Neural progenitor cell (in vitro differentiated cells): Measurements from ENCODE around the gene PPIP5K1. TPM values are rescaled to one million over a fixed set of nuclear protein-coding genes. Genes with fewer than 3 reads are reported as not detected.
"Not testable (repeated sequence)": the region's sequence is repeated elsewhere in the genome, so short reads cannot be mapped to it uniquely, and the experiment has no call there.

ENCODE experiments used
- DNase-seq: peaks from one replicate; pipeline ENCODE4 v3.0.0-alpha.2; 2016; ENCODE audit warnings: low spot score
- H2AFZ ChIP-seq: fragments of 200-600 bp; sonication (generic); replicated peaks from 2 replicates; pipeline ENCODE4 v1.6.1; 2016; ENCODE audit warnings: antibody characterized with exemption
- H3F3A ChIP-seq: fragments of 200-600 bp; sonication (generic); 2 replicates; pipeline ENCODE4 v1.6.1; 2016; ENCODE audit warnings: antibody characterized with exemption, low read depth
- H3K27ac ChIP-seq: fragments of 200-600 bp; sonication (generic); 2 replicates; pipeline ENCODE4 v1.5.1; 2016; ENCODE audit warnings: mild to moderate bottlenecking
- H3K27me3 ChIP-seq: fragments of 200-600 bp; sonication (generic); 2 replicates; pipeline ENCODE4 v1.6.1; 2016; ENCODE audit warnings: mild to moderate bottlenecking, moderate library complexity
- H3K36me3 ChIP-seq: fragments of 200-600 bp; sonication (generic); 2 replicates; pipeline ENCODE4 v1.5.1; 2016
- H3K4me1 ChIP-seq: fragments of 200-600 bp; sonication (generic); 2 replicates; pipeline ENCODE4 v1.6.1; 2016; ENCODE audit warnings: mixed run types
- H3K4me2 ChIP-seq: fragments of 200-600 bp; sonication (generic); 2 replicates; pipeline ENCODE4 v1.6.1; 2016
- H3K4me3 ChIP-seq: fragments of 200-600 bp; sonication (generic); 2 replicates; pipeline ENCODE4 v1.5.1; 2016
- H3K79me2 ChIP-seq: fragments of 200-600 bp; sonication (generic); 2 replicates; pipeline ENCODE4 v1.6.1; 2016; ENCODE audit warnings: low read depth
- H3K9ac ChIP-seq: fragments of 200-600 bp; sonication (generic); 2 replicates; pipeline ENCODE4 v1.6.1; 2016
- H3K9me3 ChIP-seq: fragments of 200-600 bp; sonication (generic); 2 replicates; pipeline ENCODE4 v1.5.1; 2016; ENCODE audit warnings: low read depth
- H4K20me1 ChIP-seq: fragments of 200-600 bp; sonication (generic); 2 replicates; pipeline ENCODE4 v1.6.1; 2016; ENCODE audit warnings: low read depth
- H3K27ac Mint-ChIP-seq: 3 replicates; pipeline ENCODE4 v1.8.0; 2021; ENCODE audit warnings: mixed read lengths
- H3K27me3 Mint-ChIP-seq: 2 replicates; pipeline ENCODE4 v1.8.0; 2022; ENCODE audit warnings: low read depth, mild to moderate bottlenecking, inconsistent platforms, moderate library complexity, mixed read lengths; ENCODE audit not compliant: insufficient read depth
- H3K36me3 Mint-ChIP-seq: 3 replicates; pipeline ENCODE4 v1.8.0; 2021; ENCODE audit warnings: mixed read lengths
- H3K4me1 Mint-ChIP-seq: 3 replicates; pipeline ENCODE4 v1.8.0; 2021; ENCODE audit warnings: mixed read lengths
- H3K4me3 Mint-ChIP-seq: 3 replicates; pipeline ENCODE4 v1.8.0; 2021; ENCODE audit warnings: mild to moderate bottlenecking, moderate library complexity, mixed read lengths
- H3K9me3 Mint-ChIP-seq: 3 replicates; pipeline ENCODE4 v1.8.0; 2020; ENCODE audit warnings: mixed read lengths
- CTCF ChIP-seq: fragments of 200-600 bp; sonication (generic); IDR thresholded peaks from 2 replicates; pipeline ENCODE4 v1.5.1; 2017; ENCODE audit warnings: antibody characterized with exemption, mild to moderate bottlenecking
- EZH2phosphoT487 ChIP-seq: fragments of 200-600 bp; sonication (generic); IDR thresholded peaks from 2 replicates; pipeline ENCODE4 v1.6.1; 2017; ENCODE audit warnings: antibody characterized with exemption
- total RNA-seq: library from RNA; depleted of rRNA; stranded (reverse); fragments of >200 nt; gene quantifications from 2 replicates; pipeline ENCODE4 v1.2.3, GENCODE V29; 2015; ENCODE audit warnings: low replicate concordance

The PPIP5K1 gene
- 17.0 and 35.6 TPM in 2 replicates for total RNA-seq

DNA sequence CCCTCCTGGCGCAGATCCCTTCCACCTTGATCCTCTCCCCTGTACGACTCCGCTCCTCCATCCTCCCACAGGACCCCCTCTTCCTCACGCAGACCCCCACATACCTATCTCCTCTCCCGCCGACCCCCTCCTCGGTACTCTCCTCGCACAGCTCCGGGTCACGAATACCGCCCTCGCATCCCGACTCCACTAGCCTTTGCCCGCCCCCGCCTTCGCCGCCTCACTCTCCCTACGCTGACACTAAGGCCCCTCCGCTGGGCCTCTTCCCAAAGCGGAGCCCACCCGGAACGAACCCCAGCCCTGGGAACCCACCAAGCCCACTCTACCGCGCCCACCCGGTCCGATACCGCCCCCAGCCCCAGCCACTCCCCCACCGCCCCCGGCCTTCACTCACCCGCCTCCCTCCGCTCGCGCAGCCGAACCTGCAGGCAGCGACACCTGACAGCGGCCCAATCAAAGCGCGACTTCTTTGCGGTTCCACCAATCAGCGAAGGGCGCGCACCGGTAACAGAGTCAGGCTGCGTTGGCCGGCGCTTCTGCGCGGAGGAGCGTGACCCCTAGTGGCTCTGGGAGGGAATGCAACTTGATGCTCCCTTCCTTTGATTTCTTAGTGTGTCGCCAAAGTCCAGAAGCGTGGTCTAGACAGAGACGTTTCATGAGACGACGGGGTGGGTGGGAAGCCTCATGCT, at the start of gene PPIP5K1:
PPIP5K1 (minus strand) TSS at position 431 of the 689 bp plus-strand sequence. CDS start 5,704 bp downstream, outside the sequence.
- not testable (repeated sequence) for DNase-seq, H3F3A ChIP-seq, H3K4me2 ChIP-seq, H2AFZ ChIP-seq, H3K4me3 Mint-ChIP-seq, H3K4me1 ChIP-seq, H3K9me3 Mint-ChIP-seq, H3K4me1 Mint-ChIP-seq, H3K4me3 ChIP-seq, H3K9me3 ChIP-seq, H3K36me3 Mint-ChIP-seq, H3K27ac Mint-ChIP-seq, H3K27ac ChIP-seq, H3K27me3 Mint-ChIP-seq, H3K79me2 ChIP-seq, H3K36me3 ChIP-seq, H4K20me1 ChIP-seq, H3K27me3 ChIP-seq, H3K9ac ChIP-seq

GRCh38 chr15:43638464-43639204, 48.6 kb upstream of the PPIP5K1 start:
- H3K9me3 ChIP-seq, H3K79me2 ChIP-seq, H4K20me1 ChIP-seq, H3K27ac Mint-ChIP-seq, H3K27me3 ChIP-seq, H3K9ac ChIP-seq, DNase-seq, H3K4me1 Mint-ChIP-seq, H3K9me3 Mint-ChIP-seq, H3K4me3 ChIP-seq, H3K4me1 ChIP-seq, H2AFZ ChIP-seq, H3K27me3 Mint-ChIP-seq, H3K4me3 Mint-ChIP-seq, H3K4me2 ChIP-seq, H3K36me3 ChIP-seq, H3K36me3 Mint-ChIP-seq, H3F3A ChIP-seq, H3K27ac ChIP-seq: not testable (repeated sequence)

DNA sequence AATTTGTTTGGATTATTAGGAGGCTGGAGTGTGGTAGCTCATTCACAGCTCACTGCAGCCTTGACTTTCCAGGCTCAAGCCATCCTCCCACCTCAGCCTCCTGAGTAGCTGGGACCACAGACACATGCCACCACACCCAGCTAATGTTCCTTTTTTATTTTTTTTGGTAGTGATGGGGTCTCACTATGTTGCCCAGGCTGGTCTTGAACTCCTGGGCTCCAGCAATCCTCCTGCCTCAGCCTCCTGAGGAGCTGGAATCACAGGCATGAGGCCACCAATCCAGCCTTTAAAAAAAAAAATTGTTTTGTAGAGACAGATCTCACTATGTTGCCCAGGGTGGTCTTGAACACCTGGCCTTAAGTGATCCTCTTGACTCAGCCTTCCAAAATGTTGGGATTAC, 36.9 kb upstream of the PPIP5K1 start:
- H3K9me3 ChIP-seq, H3K79me2 ChIP-seq, H3F3A ChIP-seq, H3K36me3 Mint-ChIP-seq, H3K4me1 ChIP-seq, H3K4me1 Mint-ChIP-seq, H3K4me3 Mint-ChIP-seq, H3K27ac Mint-ChIP-seq, H4K20me1 ChIP-seq, H3K27me3 Mint-ChIP-seq, H3K27me3 ChIP-seq, H3K9ac ChIP-seq, H3K27ac ChIP-seq, H3K4me3 ChIP-seq, H3K36me3 ChIP-seq, H2AFZ ChIP-seq, DNase-seq, H3K4me2 ChIP-seq, H3K9me3 Mint-ChIP-seq: not testable (repeated sequence)

- Histone ChIP-seq H4K20me1 (no peaks in the 10 kb centered on the region), H3K27ac (no peak overlapping the region), H3K4me2 (no peak overlapping the region), H3K79me2 (no peaks in the 10 kb centered on the region), H3K9me3 (no peaks in the 10 kb centered on the region), H3F3A (no peaks in the 10 kb centered on the region), H3K9ac (no peak overlapping the region), H3K27me3 (no peaks in the 10 kb centered on the region), H3K4me1 (no peaks in the 10 kb centered on the region), H3K36me3 (no peaks in the 10 kb centered on the region), H2AFZ (no peak overlapping the region), H3K4me3 (no peak overlapping the region)
- Mint-ChIP-seq H3K27me3 (peaks cover 2% of the 10 kb centered on the region), H3K4me1 (no peaks in the 10 kb centered on the region), H3K27ac (no peak overlapping the region), H3K4me3 (no peak overlapping the region), H3K9me3 (no peaks in the 10 kb centered on the region), H3K36me3 (no peaks in the 10 kb centered on the region)
- TF ChIP-seq EZH2phosphoT487, result no peak
- TF ChIP-seq CTCF, result no peak
- DNase-seq, result no peak
These were observed 35.1 kb upstream of the PPIP5K1 start for GRCh38 chr15:43625106-43625505.

GRCh38 chr15:43622068-43622799, 32.2 kb upstream of the PPIP5K1 start:
- not testable (repeated sequence) for H3K36me3 ChIP-seq, H3K4me1 ChIP-seq, H4K20me1 ChIP-seq, DNase-seq, H3K27ac Mint-ChIP-seq, H3F3A ChIP-seq, H3K4me1 Mint-ChIP-seq, H3K4me3 ChIP-seq, H3K9me3 Mint-ChIP-seq, H2AFZ ChIP-seq, H3K79me2 ChIP-seq, H3K9ac ChIP-seq, H3K4me3 Mint-ChIP-seq, H3K4me2 ChIP-seq, H3K27me3 ChIP-seq, H3K9me3 ChIP-seq, H3K27me3 Mint-ChIP-seq, H3K27ac ChIP-seq, H3K36me3 Mint-ChIP-seq

- H3K4me1 ChIP-seq, DNase-seq, H3K36me3 Mint-ChIP-seq, H3K4me2 ChIP-seq, H4K20me1 ChIP-seq, H3K27ac Mint-ChIP-seq, H3K27me3 Mint-ChIP-seq, H3K4me3 ChIP-seq, H3K27ac ChIP-seq, H3K27me3 ChIP-seq, H3K9ac ChIP-seq, H3K4me1 Mint-ChIP-seq, H2AFZ ChIP-seq, H3K4me3 Mint-ChIP-seq, H3K9me3 Mint-ChIP-seq, H3F3A ChIP-seq, H3K9me3 ChIP-seq, H3K36me3 ChIP-seq, H3K79me2 ChIP-seq: not testable (repeated sequence)
These were observed 28.7 kb upstream of the PPIP5K1 start, which contains the start of gene STRC for GRCh38 chr15:43618700-43619099. Gene STRC, minus strand, starts transcription at chr15:43618800. Its CDS starts 78 bp downstream, at chr15:43618722.

DNA sequence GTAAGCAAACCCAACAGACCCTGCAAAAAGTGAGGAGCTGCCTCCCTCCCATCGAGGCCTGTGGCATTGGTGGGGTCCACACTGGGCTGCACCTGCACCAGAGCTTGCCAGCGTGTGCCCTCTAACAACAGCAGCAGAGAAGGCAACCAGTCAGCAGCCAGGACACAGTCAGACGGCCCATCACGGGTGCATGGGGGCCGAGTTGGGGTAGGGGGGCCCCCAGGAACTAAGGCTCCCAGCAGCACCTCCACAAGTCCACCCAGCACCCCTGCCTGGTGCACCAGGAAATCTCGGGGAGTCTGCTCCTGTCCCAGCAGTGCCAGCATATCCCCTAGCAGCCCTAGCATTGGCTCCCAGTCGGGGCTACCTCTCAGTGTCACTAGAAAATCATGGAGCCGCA, 27.7 kb upstream of the PPIP5K1 start:
- not testable (repeated sequence) for H3K9ac ChIP-seq, H3K27ac ChIP-seq, H3K4me3 ChIP-seq, H3K79me2 ChIP-seq, H3F3A ChIP-seq, H3K27me3 Mint-ChIP-seq, H3K27me3 ChIP-seq, H3K4me2 ChIP-seq, H2AFZ ChIP-seq, DNase-seq, H3K36me3 Mint-ChIP-seq, H3K4me1 Mint-ChIP-seq, H3K9me3 Mint-ChIP-seq, H3K27ac Mint-ChIP-seq, H3K4me1 ChIP-seq, H4K20me1 ChIP-seq, H3K4me3 Mint-ChIP-seq, H3K36me3 ChIP-seq, H3K9me3 ChIP-seq
